Activated CD4-positive, alpha-beta T cell treated with anti-CD3 and anti-CD28 coated beads for 1 hour (primary cell): ENCODE measurements around the gene RC3H1.
"Not testable (repeated sequence)": the region's sequence is repeated elsewhere in the genome, so short reads cannot be mapped to it uniquely, and the experiment has no call there.

ENCODE experiments used
- DNase-seq: peaks from one replicate; pipeline ENCODE4 v3.0.0-alpha.2; 2020

The RC3H1 gene

GRCh38 chr1:174022080-174022975 is at the start of gene RC3H1:
TSS of gene RC3H1 (minus strand) at chr1:174022357. CDS start at chr1:173992985, 29,372 bp downstream.
- peak; percentile 81 for DNase-seq

GRCh38 chr1:174070614-174071013 is 48.5 kb upstream of the RC3H1 start:
- DNase-seq = no peak

GRCh38 chr1:174068000-174068399 is 45.8 kb upstream of the RC3H1 start:
- no peak for DNase-seq

- no peak for DNase-seq
These were observed 37.9 kb upstream of the RC3H1 start for GRCh38 chr1:174060090-174060489.

GRCh38 chr1:174058624-174059023 is 36.5 kb upstream of the RC3H1 start:
- no peak for DNase-seq

- not testable (repeated sequence) for DNase-seq
These were observed 34.5 kb upstream of the RC3H1 start for GRCh38 chr1:174056609-174057008.

GRCh38 chr1:174055797-174056196 is 33.6 kb upstream of the RC3H1 start:
- not testable (repeated sequence) for DNase-seq

GRCh38 chr1:174053826-174054225 is 31.7 kb upstream of the RC3H1 start:
- DNase-seq = no peak

- DNase-seq = no peak
These were observed 30.5 kb upstream of the RC3H1 start for GRCh38 chr1:174052621-174053020.

- no peak for DNase-seq
These were observed 29.8 kb upstream of the RC3H1 start for GRCh38 chr1:174051956-174052355.

- DNase-seq = no peak
These were observed 27.4 kb upstream of the RC3H1 start for GRCh38 chr1:174049514-174049913.

- DNase-seq = no peak
These were observed 22.5 kb upstream of the RC3H1 start for GRCh38 chr1:174044418-174045222.

GRCh38 chr1:174042509-174042908 is 20.4 kb upstream of the RC3H1 start:
- DNase-seq = not testable (repeated sequence)

GRCh38 chr1:174041369-174041768 is 19.2 kb upstream of the RC3H1 start:
- no peak for DNase-seq

GRCh38 chr1:174040387-174040786 is 18.2 kb upstream of the RC3H1 start:
- no peak for DNase-seq

- DNase-seq = no peak
These were observed 16.9 kb upstream of the RC3H1 start for GRCh38 chr1:174039027-174039426.

- no peak for DNase-seq
These were observed 14.6 kb upstream of the RC3H1 start for GRCh38 chr1:174036798-174037197.

- DNase-seq = no peak
These were observed 14.0 kb upstream of the RC3H1 start for GRCh38 chr1:174036204-174036603.

GRCh38 chr1:174032671-174033222 is 10.6 kb upstream of the RC3H1 start:
- DNase-seq = no peak

GRCh38 chr1:174031099-174031498 is 8.9 kb upstream of the RC3H1 start:
- no peak for DNase-seq

GRCh38 chr1:174028495-174028894 is 6.3 kb upstream of the RC3H1 start:
- DNase-seq = no peak

- DNase-seq = no peak
These were observed 1.3 kb upstream of the RC3H1 start for GRCh38 chr1:174023440-174023839.

- DNase-seq = no peak
These were observed 770 bp upstream of the RC3H1 start for GRCh38 chr1:174022976-174023277.

- peak; percentile 18 for DNase-seq
These were observed 522 bp downstream of the RC3H1 start for GRCh38 chr1:174021591-174022079.
